Muscle layer of colon (tissue), 2 donors: Measurements from ENCODE around the gene MAML2.

Experiments
- H3K27ac ChIP-seq: one replicate; pipeline ENCODE4 v1.7.0; 2013; ENCODE audit warnings: low read depth, mild to moderate bottlenecking, low read length, moderate library complexity
- H3K27me3 ChIP-seq, 2 donors: one replicate each; pipeline ENCODE4 v1.7.0; 2013; ENCODE audit warnings: low read length in 2 of 2, mild to moderate bottlenecking in 2 of 2; ENCODE audit not compliant: insufficient read depth in 2 of 2, control insufficient read depth in 1 of 2
- H3K36me3 ChIP-seq: one replicate; pipeline ENCODE4 v1.7.0; 2013; ENCODE audit warnings: mild to moderate bottlenecking, low read length; ENCODE audit not compliant: insufficient read depth
- H3K4me1 ChIP-seq: one replicate; pipeline ENCODE4 v1.7.0; 2013; ENCODE audit warnings: mild to moderate bottlenecking, low read length; ENCODE audit not compliant: insufficient read depth
- H3K4me3 ChIP-seq, 2 donors: one replicate each; pipeline ENCODE4 v1.7.0; 2013; ENCODE audit warnings: low read length in 2 of 2, low read depth in 1 of 2, mild to moderate bottlenecking in 1 of 2, moderate library complexity in 1 of 2
- H3K9ac ChIP-seq: one replicate; pipeline ENCODE4 v1.7.0; 2013; ENCODE audit warnings: low read length
- H3K9me3 ChIP-seq: one replicate; pipeline ENCODE4 v1.7.0; 2013; ENCODE audit warnings: mild to moderate bottlenecking, low read length
- donor health status: abdominal sarcoma.
- donor health status: Adenocarcinoma of cecum.

Gene MAML2

GRCh38 chr11:96045622-96046456 is 297.2 kb downstream of the MAML2 start:
- no peaks in the 10 kb centered on the region for H3K9me3 ChIP-seq
- H3K27me3 ChIP-seq = no peaks in the 10 kb centered on the region
- peak overlapping the region in 1 of 2 donors; percentile 53 for H3K4me3 ChIP-seq
- peak overlapping the region; percentile 5 for H3K9ac ChIP-seq
- H3K36me3 ChIP-seq = no peaks in the 10 kb centered on the region
- peak overlapping the region; percentile 7 for H3K27ac ChIP-seq
- H3K4me1 ChIP-seq = peaks cover 14% of the 10 kb centered on the region

GRCh38 chr11:96044747-96045146 is 298.2 kb downstream of the MAML2 start:
- no peaks in the 10 kb centered on the region for H3K36me3 ChIP-seq
- no peak overlapping the region for H3K9ac ChIP-seq
- no peaks in the 10 kb centered on the region for H3K27me3 ChIP-seq
- H3K9me3 ChIP-seq = no peaks in the 10 kb centered on the region
- H3K4me1 ChIP-seq = peaks cover 14% of the 10 kb centered on the region
- no peak overlapping the region for H3K4me3 ChIP-seq
- no peak overlapping the region for H3K27ac ChIP-seq

GRCh38 chr11:96044311-96044710 is 298.7 kb downstream of the MAML2 start:
- no peak overlapping the region for H3K4me3 ChIP-seq
- H3K36me3 ChIP-seq = no peaks in the 10 kb centered on the region
- peaks cover 14% of the 10 kb centered on the region for H3K4me1 ChIP-seq
- H3K9me3 ChIP-seq = no peaks in the 10 kb centered on the region
- H3K9ac ChIP-seq = no peak overlapping the region
- no peaks in the 10 kb centered on the region for H3K27me3 ChIP-seq
- H3K27ac ChIP-seq = no peak overlapping the region

- H3K4me1 ChIP-seq = peaks cover 14% of the 10 kb centered on the region
- H3K9ac ChIP-seq = no peak overlapping the region
- H3K4me3 ChIP-seq = no peak overlapping the region
- no peak overlapping the region for H3K27ac ChIP-seq
- no peaks in the 10 kb centered on the region for H3K36me3 ChIP-seq
- H3K9me3 ChIP-seq = no peaks in the 10 kb centered on the region
- H3K27me3 ChIP-seq = no peaks in the 10 kb centered on the region
These were observed 299.7 kb downstream of the MAML2 start for GRCh38 chr11:96043291-96043690.

GRCh38 chr11:96038046-96038445 is 304.9 kb downstream of the MAML2 start:
- Histone ChIP-seq H3K4me1 (peaks cover 11% of the 10 kb centered on the region), H3K36me3 (no peaks in the 10 kb centered on the region), H3K9me3 (no peaks in the 10 kb centered on the region), H3K27me3 (no peaks in the 10 kb centered on the region), H3K9ac (no peak overlapping the region), H3K27ac (no peak overlapping the region), H3K4me3 (no peak overlapping the region)

GRCh38 chr11:96037405-96037949 is 305.5 kb downstream of the MAML2 start:
- no peak overlapping the region for H3K27ac ChIP-seq
- peaks cover 11% of the 10 kb centered on the region for H3K4me1 ChIP-seq
- no peak overlapping the region for H3K4me3 ChIP-seq
- no peak overlapping the region for H3K9ac ChIP-seq
- H3K9me3 ChIP-seq = no peaks in the 10 kb centered on the region
- no peaks in the 10 kb centered on the region for H3K36me3 ChIP-seq
- H3K27me3 ChIP-seq = no peaks in the 10 kb centered on the region

GRCh38 chr11:96036863-96037262 is 306.1 kb downstream of the MAML2 start:
- H3K36me3 ChIP-seq = no peaks in the 10 kb centered on the region
- H3K27me3 ChIP-seq = no peaks in the 10 kb centered on the region
- H3K4me3 ChIP-seq = no peak overlapping the region
- H3K27ac ChIP-seq = no peak overlapping the region
- H3K9ac ChIP-seq = no peak overlapping the region
- peaks cover 11% of the 10 kb centered on the region for H3K4me1 ChIP-seq
- H3K9me3 ChIP-seq = no peaks in the 10 kb centered on the region

GRCh38 chr11:96035740-96036078 is 307.3 kb downstream of the MAML2 start:
- H3K4me3 ChIP-seq = no peak overlapping the region
- H3K27ac ChIP-seq = no peak overlapping the region
- H3K9ac ChIP-seq = no peak overlapping the region
- H3K27me3 ChIP-seq = no peaks in the 10 kb centered on the region
- peaks cover 11% of the 10 kb centered on the region for H3K4me1 ChIP-seq
- no peaks in the 10 kb centered on the region for H3K36me3 ChIP-seq
- H3K9me3 ChIP-seq = no peaks in the 10 kb centered on the region

GRCh38 chr11:96035031-96035739 is 307.8 kb downstream of the MAML2 start:
- Histone ChIP-seq H3K9me3 (no peaks in the 10 kb centered on the region), H3K4me1 (peaks cover 11% of the 10 kb centered on the region), H3K9ac (no peak overlapping the region), H3K4me3 (no peak overlapping the region), H3K36me3 (no peaks in the 10 kb centered on the region), H3K27ac (no peak overlapping the region), H3K27me3 (no peaks in the 10 kb centered on the region)

- peaks cover 11% of the 10 kb centered on the region for H3K4me1 ChIP-seq
- H3K9ac ChIP-seq = no peak overlapping the region
- H3K27ac ChIP-seq = no peak overlapping the region
These were observed 309.4 kb downstream of the MAML2 start for GRCh38 chr11:96033599-96033998.

GRCh38 chr11:96033095-96033494 is 309.9 kb downstream of the MAML2 start:
- H3K27ac ChIP-seq = no peak overlapping the region

More at GRCh38 chr11:96033599-96033998, 309.4 kb downstream of the MAML2 start:
- no peaks in the 10 kb centered on the region for H3K9me3 ChIP-seq
- no peak overlapping the region for H3K4me3 ChIP-seq
- no peaks in the 10 kb centered on the region for H3K36me3 ChIP-seq
- H3K27me3 ChIP-seq = no peaks in the 10 kb centered on the region

More at GRCh38 chr11:96033095-96033494, 309.9 kb downstream of the MAML2 start:
- Histone ChIP-seq H3K9me3 (no peaks in the 10 kb centered on the region), H3K4me1 (peaks cover 11% of the 10 kb centered on the region), H3K36me3 (no peaks in the 10 kb centered on the region), H3K9ac (no peak overlapping the region), H3K27me3 (no peaks in the 10 kb centered on the region), H3K4me3 (no peak overlapping the region)
